GM19193 (cell line): Measurements from ENCODE around the gene PYGM.

Experiments used
- POLR2A ChIP-seq: IDR thresholded peaks from 4 replicates; pipeline ENCODE4 v1.6.1; 2011; ENCODE audit not compliant: insufficient read depth, insufficient read length; ENCODE audit errors: extremely low read depth

The PYGM gene

GRCh38 chr11:64716473-64717267 is 43.1 kb downstream of the PYGM start:
- no peak for TF ChIP-seq POLR2A

- no peak for TF ChIP-seq POLR2A
Observed at GRCh38 chr11:64715756-64716472, 43.9 kb downstream of the PYGM start.

- no peak for TF ChIP-seq POLR2A
Observed at GRCh38 chr11:64715110-64715509, 44.7 kb downstream of the PYGM start.

- no peak for TF ChIP-seq POLR2A
Observed at GRCh38 chr11:64714666-64715065, 45.1 kb downstream of the PYGM start.

- no peak for TF ChIP-seq POLR2A
Observed at GRCh38 chr11:64713781-64714363, 45.9 kb downstream of the PYGM start.

- TF ChIP-seq POLR2A = no peak
Observed at GRCh38 chr11:64713016-64713707, 46.6 kb downstream of the PYGM start.

GRCh38 chr11:64712430-64713015 is 47.3 kb downstream of the PYGM start:
- TF ChIP-seq POLR2A = no peak

- TF ChIP-seq POLR2A = no peak
Observed at GRCh38 chr11:64711956-64712362, 47.8 kb downstream of the PYGM start.

GRCh38 chr11:64711138-64711955 is 48.4 kb downstream of the PYGM start:
- TF ChIP-seq POLR2A = no peak

GRCh38 chr11:64710418-64711137 is 49.2 kb downstream of the PYGM start:
- TF ChIP-seq POLR2A = no peak

GRCh38 chr11:64705501-64705900 is 54.3 kb downstream of the PYGM start:
- TF ChIP-seq POLR2A = no peak

- no peak for TF ChIP-seq POLR2A
Observed at GRCh38 chr11:64703048-64703447, 56.7 kb downstream of the PYGM start.

GRCh38 chr11:64698427-64698826 is 61.3 kb downstream of the PYGM start:
- no peak for TF ChIP-seq POLR2A
